Tibial nerve (tissue), 4 donors: ENCODE data around the gene SRPK2.

Experiments
- EP300 ChIP-seq, 2 donors: sonication (generic); formaldehyde crosslinking; IDR thresholded peaks; one replicate each; pipeline ENCODE4 v1.6.1; 2017; ENCODE audit warnings: antibody characterized with exemption in 2 of 2, mild to moderate bottlenecking in 1 of 2
- POLR2A ChIP-seq, 2 donors: fragments of 450-650 bp; IDR thresholded peaks; one replicate each; pipeline ENCODE4 v1.6.1; 2017; ENCODE audit warnings: antibody characterized with exemption in 2 of 2, mild to moderate bottlenecking in 2 of 2, moderate library complexity in 2 of 2
- TF ChIP-seq, protein P1 (sequence below), 5 experiments: fragments of 200-600 bp in 3 of 5; fragments of 450-650 bp in 2 of 5; sonication (generic) in 3 of 5; IDR thresholded peaks; one replicate each; pipeline ENCODE4 v1.5.1; 2016 to 2019; ENCODE audit warnings: antibody characterized with exemption in 5 of 5, mild to moderate bottlenecking in 3 of 5, moderate library complexity in 2 of 5

DNA sequence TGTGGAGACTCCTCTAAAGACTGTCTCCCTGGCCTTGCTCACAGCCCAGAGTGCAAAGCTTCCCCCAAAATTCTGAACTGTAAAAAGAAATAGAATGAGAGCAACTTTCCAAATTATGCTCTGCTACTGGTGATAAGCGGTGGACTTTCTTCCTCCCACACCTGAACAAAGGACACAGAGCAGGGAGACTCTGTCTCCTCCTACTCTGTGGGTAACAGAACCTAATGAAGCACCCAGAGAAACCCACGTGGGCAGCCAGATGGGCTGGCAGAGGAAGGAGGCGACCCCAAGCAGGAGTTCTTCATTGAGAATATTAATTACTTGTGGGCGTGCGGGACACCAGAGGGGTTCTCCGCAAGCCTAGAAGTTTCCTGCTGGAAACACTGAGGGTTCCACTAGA lies 235.2 kb downstream of the SRPK2 start:
- TF ChIP-seq, protein P1, sequence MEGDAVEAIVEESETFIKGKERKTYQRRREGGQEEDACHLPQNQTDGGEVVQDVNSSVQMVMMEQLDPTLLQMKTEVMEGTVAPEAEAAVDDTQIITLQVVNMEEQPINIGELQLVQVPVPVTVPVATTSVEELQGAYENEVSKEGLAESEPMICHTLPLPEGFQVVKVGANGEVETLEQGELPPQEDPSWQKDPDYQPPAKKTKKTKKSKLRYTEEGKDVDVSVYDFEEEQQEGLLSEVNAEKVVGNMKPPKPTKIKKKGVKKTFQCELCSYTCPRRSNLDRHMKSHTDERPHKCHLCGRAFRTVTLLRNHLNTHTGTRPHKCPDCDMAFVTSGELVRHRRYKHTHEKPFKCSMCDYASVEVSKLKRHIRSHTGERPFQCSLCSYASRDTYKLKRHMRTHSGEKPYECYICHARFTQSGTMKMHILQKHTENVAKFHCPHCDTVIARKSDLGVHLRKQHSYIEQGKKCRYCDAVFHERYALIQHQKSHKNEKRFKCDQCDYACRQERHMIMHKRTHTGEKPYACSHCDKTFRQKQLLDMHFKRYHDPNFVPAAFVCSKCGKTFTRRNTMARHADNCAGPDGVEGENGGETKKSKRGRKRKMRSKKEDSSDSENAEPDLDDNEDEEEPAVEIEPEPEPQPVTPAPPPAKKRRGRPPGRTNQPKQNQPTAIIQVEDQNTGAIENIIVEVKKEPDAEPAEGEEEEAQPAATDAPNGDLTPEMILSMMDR (IDR thresholded peaks at IDR 0.05): no peak
- TF ChIP-seq EP300 (IDR thresholded peaks at IDR 0.05): no peak
- no peak for TF ChIP-seq POLR2A (IDR thresholded peaks at IDR 0.05)
